A549 (cell line): Measurements from ENCODE around the gene ESRP2. TPM values are rescaled to one million over a fixed set of nuclear protein-coding genes. Genes with fewer than 3 reads are reported as not detected.

ENCODE experiments used
- ATAC-seq, 2 experiments: fragments of 200-7000 bp in 1 of 2; fragments of >200 bp in 1 of 2; cut with Nextera tagmentation in 1 of 2; cut with Tn5 transposase in 1 of 2; 3 replicates each; pipeline versions ENCODE4 v1.8.0 to v1.9.1; 2018 to 2020; ENCODE audit warnings: mild to moderate bottlenecking in 1 of 2, moderate library complexity in 1 of 2
- CTCF ChIA-PET: fragments of 300-600 bp; sonication (Branson Sonifier 250); formaldehyde crosslinking; extraction: SDS; loops from one replicate; lab custom pipeline; 2021; ENCODE audit warnings: antibody characterized with exemption, inconsistent platforms; lab: Yijun Ruan, JAX
- POLR2A ChIA-PET: fragments of 350-600 bp; formaldehyde crosslinking; extraction: SDS; loops from one replicate; lab custom pipeline; 2021; ENCODE audit warnings: antibody characterized with exemption, inconsistent platforms; lab: Yijun Ruan, JAX
- DNase-seq, 2 experiments: peaks; one replicate each; pipeline versions ENCODE4 v3.0.0 to v3.0.0-alpha.2; 2011 to 2016; ENCODE audit warnings: low read depth in 1 of 2, low spot score in 1 of 2
- FAIRE-seq: peaks from 2 replicates; lab custom pipeline; 2011; peaks lifted over from hg19 to GRCh38; lab: Jason Lieb, UNC
- H3K27ac ChIP-seq, 2 experiments: fragments of >200 bp; sonication (Bioruptor Twin); formaldehyde crosslinking; 3 replicates each; pipeline ENCODE4 v1.5.1; 2016 to 2017
- H3K4me1 ChIP-seq: fragments of >200 bp; sonication (Bioruptor Twin); formaldehyde crosslinking; 3 replicates; pipeline ENCODE4 v1.6.1; 2016
- H3K4me2 ChIP-seq: fragments of >200 bp; sonication (Bioruptor Twin); formaldehyde crosslinking; 3 replicates; pipeline ENCODE4 v1.6.1; 2016
- H3K4me3 ChIP-seq: fragments of >200 bp; sonication (Bioruptor Twin); formaldehyde crosslinking; 3 replicates; pipeline ENCODE4 v1.5.1; 2016
- H3K9me3 ChIP-seq: fragments of >200 bp; sonication (Bioruptor Twin); formaldehyde crosslinking; 3 replicates; pipeline ENCODE4 v1.6.1; 2016
- CBX8 ChIP-seq: fragments of 200-600 bp; sonication (generic); IDR thresholded peaks from 2 replicates; pipeline ENCODE4 v1.6.1; 2016
- CEBPB ChIP-seq, 2 experiments: fragments of >200 bp in 1 of 2; sonication (Bioruptor Twin) in 1 of 2; formaldehyde crosslinking in 1 of 2; IDR thresholded peaks; 2 replicates each; pipeline ENCODE4 v1.6.1; 2012 to 2016
- CHD2 ChIP-seq: fragments of 150-350 bp; IDR thresholded peaks from 2 replicates; pipeline ENCODE4 v1.6.1; 2014; ENCODE audit warnings: low read length; ENCODE audit not compliant: partially characterized antibody
- E2F6 ChIP-seq: IDR thresholded peaks from 2 replicates; pipeline ENCODE4 v1.6.1; 2012; ENCODE audit warnings: low read depth, borderline replicate concordance
- EHF ChIP-seq: fragments of 250-450 bp; sonication (Bioruptor Pico); IDR thresholded peaks from 2 replicates; pipeline ENCODE4 v1.5.0; 2020; ENCODE audit warnings: mild to moderate bottlenecking
- ELK1 ChIP-seq: fragments of 150-350 bp; IDR thresholded peaks from 2 replicates; pipeline ENCODE4 v1.6.1; 2014; ENCODE audit warnings: low read depth, mild to moderate bottlenecking, low read length
- EP300 ChIP-seq, 2 experiments: fragments of >200 bp; sonication (Bioruptor Twin); formaldehyde crosslinking; IDR thresholded peaks; 2 replicates in 1 of 2; 3 replicates in 1 of 2; pipeline ENCODE4 v1.6.1; 2016 to 2017
- ESRRA ChIP-seq: fragments of 150-350 bp; IDR thresholded peaks from 2 replicates; pipeline ENCODE4 v1.6.1; 2014; ENCODE audit warnings: mild to moderate bottlenecking, low read length, borderline replicate concordance
- FOSB ChIP-seq: fragments of 250-450 bp; sonication (Bioruptor Pico); IDR thresholded peaks from 2 replicates; pipeline ENCODE4 v1.5.0; 2020; ENCODE audit warnings: mild to moderate bottlenecking, moderate library complexity
- FOSL2 ChIP-seq, 2 experiments: fragments of 450-650 bp in 1 of 2; fragments of >200 bp in 1 of 2; sonication (Bioruptor Twin) in 1 of 2; formaldehyde crosslinking; IDR thresholded peaks; 2 replicates each; pipeline versions ENCODE4 v1.5.0 to v1.6.1; 2016 to 2020; ENCODE audit warnings: mild to moderate bottlenecking in 1 of 2, moderate library complexity in 1 of 2
- HDAC2 ChIP-seq: fragments of 200-600 bp; sonication (generic); IDR thresholded peaks from 2 replicates; pipeline ENCODE4 v1.6.1; 2016
- HEYL ChIP-seq: fragments of 250-450 bp; sonication (Bioruptor Pico); IDR thresholded peaks from 2 replicates; pipeline ENCODE4 v1.8.0; 2021; ENCODE audit warnings: mild to moderate bottlenecking, moderate library complexity
- HOXB13 ChIP-seq: fragments of 250-450 bp; sonication (Bioruptor Pico); IDR thresholded peaks from 2 replicates; pipeline ENCODE4 v1.5.0; 2020; ENCODE audit warnings: low read depth, mild to moderate bottlenecking, moderate library complexity
- KDM5A ChIP-seq: fragments of 200-600 bp; sonication (generic); IDR thresholded peaks from 2 replicates; pipeline ENCODE4 v1.6.1; 2016; ENCODE audit warnings: antibody characterized with exemption, mild to moderate bottlenecking
- NFE2L2 ChIP-seq: fragments of 150-350 bp; conservative IDR thresholded peaks from 2 replicates; pipeline ENCODE4 v1.6.1; 2014; ENCODE audit warnings: low read length
- NPAS2 ChIP-seq: fragments of 250-450 bp; sonication (Bioruptor Pico); IDR thresholded peaks from 2 replicates; pipeline ENCODE4 v1.8.0; 2022; ENCODE audit warnings: mild to moderate bottlenecking, moderate library complexity, borderline replicate concordance
- NR3C1 ChIP-seq: fragments of >200 bp; sonication (Bioruptor Twin); formaldehyde crosslinking; IDR thresholded peaks from 3 replicates; pipeline ENCODE4 v1.6.1; 2017
- RAD21 ChIP-seq, 2 experiments: fragments of >200 bp in 1 of 2; sonication (Bioruptor Twin) in 1 of 2; formaldehyde crosslinking in 1 of 2; IDR thresholded peaks in 1 of 2; conservative IDR thresholded peaks in 1 of 2; 2 replicates in 1 of 2; 3 replicates in 1 of 2; pipeline ENCODE4 v1.6.1; 2012 to 2018; ENCODE audit warnings: inconsistent platforms in 1 of 2
- RFX5 ChIP-seq: fragments of 450-650 bp; IDR thresholded peaks from 2 replicates; pipeline ENCODE4 v1.7.1; 2014; ENCODE audit warnings: antibody characterized with exemption, mild to moderate bottlenecking, moderate library complexity
- TFCP2L1 ChIP-seq: fragments of 250-450 bp; sonication (Bioruptor Pico); IDR thresholded peaks from 2 replicates; pipeline ENCODE4 v1.5.0; 2021; ENCODE audit warnings: mild to moderate bottlenecking
- TP53 ChIP-seq: fragments of 250-450 bp; sonication (Bioruptor Pico); IDR thresholded peaks from 2 replicates; pipeline ENCODE4 v1.5.0; 2021; ENCODE audit warnings: mild to moderate bottlenecking, moderate library complexity
- ZNF302 ChIP-seq: fragments of 250-450 bp; sonication (Bioruptor Pico); IDR thresholded peaks from 2 replicates; pipeline ENCODE4 v1.9.0; 2021; ENCODE audit warnings: inconsistent platforms, mild to moderate bottlenecking, moderate library complexity
- WGBS: methylation state at CpG from one replicate; pipeline ENCODE4 v1.1.6; 2017; ENCODE audit errors: missing lambda C conversion rate; 5-methylcytosine and 5-hydroxymethylcytosine counted together
- polyA plus RNA-seq, 4 experiments: library from polyadenylated mRNA; depleted of rRNA in 3 of 4; stranded (reverse); fragments of >200 nt; fragmentation: RNase III in 1 of 4; extraction: RNeasy Plus Mini Kit Qiagen cat#74134 plus additional on column Dnase treatment in 1 of 4; gene quantifications; 2 replicates in 3 of 4; 3 replicates in 1 of 4; pipeline ENCODE4 v1.2.3, GENCODE V29; 2011 to 2017
- TF ChIP-seq, protein P1 (sequence below): IDR thresholded peaks from 2 replicates; pipeline ENCODE4 v1.6.1; 2012

Gene ESRP2
- polyA plus RNA-seq, 2 of the 4 experiments (the other 2 are of a cell fraction), result 0.08 to 0.09 TPM

- Histone ChIP-seq H3K4me1 (peaks cover 25% of the 10 kb centered on the region), H3K27ac (no peak overlapping the region), H3K4me2 (no peak overlapping the region), H3K4me3 (no peak overlapping the region), H3K9me3 (no peaks in the 10 kb centered on the region)
- TF ChIP-seq CHD2 (no peak), HDAC2 (no peak), E2F6 (no peak), RAD21 (conservative IDR thresholded peaks at IDR 0.05 in 1 of 2, IDR thresholded peaks at IDR 0.05 in 1 of 2) (no peak), EP300 (IDR thresholded peaks at IDR 0.05) (no peak), HOXB13 (CRISPR knock-in tag) (no peak), NPAS2 (CRISPR knock-in tag) (no peak), ZNF302 (CRISPR knock-in tag) (no peak), CBX8 (no peak), FOSB (CRISPR knock-in tag) (no peak), HEYL (CRISPR knock-in tag) (no peak), TP53 (no peak), TFCP2L1 (no peak), ELK1 (no peak), ESRRA (no peak)
- ATAC-seq, result no peak
- ChIA-PET CTCF (interaction anchor here (0.9 to 6.9 kb wide), 3 partner anchors 10 to 31 kb away, joined by 3 to 89 read pairs (median 3); partner anchors contain the start of gene SLC7A6), POLR2A (interaction anchor here (1.8 kb wide), 1 partner anchor 9 kb away, joined by 9 read pairs; the partner anchor contains the start of gene SLC7A6)
- 94% methylated on average over 4 of the region's 4 CpGs for WGBS
- FAIRE-seq, result no peak
- no peak for DNase-seq
These were observed 36.7 kb upstream of the ESRP2 start for GRCh38 chr16:68272507-68273209.

- H3K4me3 ChIP-seq, result no peak overlapping the region
- no peak overlapping the region for H3K27ac ChIP-seq
- H3K4me2 ChIP-seq, result no peak overlapping the region
- ChIA-PET POLR2A (no interaction called here), CTCF (interaction anchor here (0.6 to 2.0 kb wide), 4 partner anchors 9 to 436 kb away, joined by 3 to 9 read pairs (median 5); no protein-coding TSS in a partner anchor)
- no peak for DNase-seq
- peaks cover 43% of the 10 kb centered on the region for H3K4me1 ChIP-seq
- no peak for FAIRE-seq
- no peak for ATAC-seq
- no peaks in the 10 kb centered on the region for H3K9me3 ChIP-seq
- TF ChIP-seq EHF (CRISPR knock-in tag) (no peak), RFX5 (no peak), KDM5A (no peak), NFE2L2 (no peak), HOXB13 (CRISPR knock-in tag) (no peak), NR3C1 (no peak), CBX8 (no peak), FOSL2 (IDR thresholded peaks at IDR 0.05) (no peak), FOSL2 (CRISPR knock-in tag; IDR thresholded peaks at IDR 0.05) (no peak), CEBPB (IDR thresholded peaks at IDR 0.05) (no peak)
- TF ChIP-seq, protein P1, sequence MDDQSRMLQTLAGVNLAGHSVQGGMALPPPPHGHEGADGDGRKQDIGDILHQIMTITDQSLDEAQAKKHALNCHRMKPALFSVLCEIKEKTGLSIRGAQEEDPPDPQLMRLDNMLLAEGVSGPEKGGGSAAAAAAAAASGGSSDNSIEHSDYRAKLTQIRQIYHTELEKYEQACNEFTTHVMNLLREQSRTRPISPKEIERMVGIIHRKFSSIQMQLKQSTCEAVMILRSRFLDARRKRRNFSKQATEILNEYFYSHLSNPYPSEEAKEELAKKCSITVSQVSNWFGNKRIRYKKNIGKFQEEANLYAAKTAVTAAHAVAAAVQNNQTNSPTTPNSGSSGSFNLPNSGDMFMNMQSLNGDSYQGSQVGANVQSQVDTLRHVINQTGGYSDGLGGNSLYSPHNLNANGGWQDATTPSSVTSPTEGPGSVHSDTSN, result no peak
- 39% methylated on average over 1 of the region's 1 CpG for WGBS
These were observed 34.4 kb upstream of the ESRP2 start for GRCh38 chr16:68270353-68270752.
